Subcutaneous adipose tissue (tissue), 4 donors: ENCODE measurements around the gene PTPRN2. TPM values are rescaled to one million over a fixed set of nuclear protein-coding genes. Genes with fewer than 3 reads are reported as not detected.

Source experiments
- total RNA-seq, 4 donors: library from RNA; depleted of rRNA; stranded (reverse); fragments of >200 nt; gene quantifications; one replicate each; pipeline ENCODE4 v1.1.0, GENCODE V29; 2016
- TF ChIP-seq, protein P1 (sequence below): fragments of 450-650 bp; IDR thresholded peaks from one replicate; pipeline ENCODE4 v1.5.1; 2016; ENCODE audit warnings: low read depth, mild to moderate bottlenecking, control low read depth, antibody characterized with exemption, moderate library complexity

The PTPRN2 gene
- total RNA-seq, 4 donors from 2014 or later = 2.0 to 4.6 (median 3.7) TPM

DNA sequence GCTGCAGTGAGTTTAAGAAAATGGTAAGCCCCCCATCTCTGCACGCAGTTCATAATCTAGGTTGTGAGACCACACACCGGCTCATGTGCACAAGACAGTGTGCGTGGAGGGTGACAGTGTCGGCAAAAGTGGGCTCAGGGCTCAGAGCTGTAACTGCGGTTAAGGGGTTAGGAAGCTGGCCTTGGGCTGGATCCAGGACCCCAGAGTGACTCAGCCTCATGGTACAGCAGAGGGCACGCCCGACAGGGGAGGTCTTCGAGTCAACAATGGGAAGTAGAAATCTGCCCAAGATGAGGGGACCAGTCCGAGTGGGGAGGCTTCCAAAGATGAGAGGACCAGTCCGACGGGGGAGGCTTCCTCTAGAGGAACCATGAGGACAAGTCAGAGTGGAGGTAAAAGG is 813.1 kb downstream of the PTPRN2 start:
- TF ChIP-seq, protein P1, sequence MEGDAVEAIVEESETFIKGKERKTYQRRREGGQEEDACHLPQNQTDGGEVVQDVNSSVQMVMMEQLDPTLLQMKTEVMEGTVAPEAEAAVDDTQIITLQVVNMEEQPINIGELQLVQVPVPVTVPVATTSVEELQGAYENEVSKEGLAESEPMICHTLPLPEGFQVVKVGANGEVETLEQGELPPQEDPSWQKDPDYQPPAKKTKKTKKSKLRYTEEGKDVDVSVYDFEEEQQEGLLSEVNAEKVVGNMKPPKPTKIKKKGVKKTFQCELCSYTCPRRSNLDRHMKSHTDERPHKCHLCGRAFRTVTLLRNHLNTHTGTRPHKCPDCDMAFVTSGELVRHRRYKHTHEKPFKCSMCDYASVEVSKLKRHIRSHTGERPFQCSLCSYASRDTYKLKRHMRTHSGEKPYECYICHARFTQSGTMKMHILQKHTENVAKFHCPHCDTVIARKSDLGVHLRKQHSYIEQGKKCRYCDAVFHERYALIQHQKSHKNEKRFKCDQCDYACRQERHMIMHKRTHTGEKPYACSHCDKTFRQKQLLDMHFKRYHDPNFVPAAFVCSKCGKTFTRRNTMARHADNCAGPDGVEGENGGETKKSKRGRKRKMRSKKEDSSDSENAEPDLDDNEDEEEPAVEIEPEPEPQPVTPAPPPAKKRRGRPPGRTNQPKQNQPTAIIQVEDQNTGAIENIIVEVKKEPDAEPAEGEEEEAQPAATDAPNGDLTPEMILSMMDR = no peak

DNA sequence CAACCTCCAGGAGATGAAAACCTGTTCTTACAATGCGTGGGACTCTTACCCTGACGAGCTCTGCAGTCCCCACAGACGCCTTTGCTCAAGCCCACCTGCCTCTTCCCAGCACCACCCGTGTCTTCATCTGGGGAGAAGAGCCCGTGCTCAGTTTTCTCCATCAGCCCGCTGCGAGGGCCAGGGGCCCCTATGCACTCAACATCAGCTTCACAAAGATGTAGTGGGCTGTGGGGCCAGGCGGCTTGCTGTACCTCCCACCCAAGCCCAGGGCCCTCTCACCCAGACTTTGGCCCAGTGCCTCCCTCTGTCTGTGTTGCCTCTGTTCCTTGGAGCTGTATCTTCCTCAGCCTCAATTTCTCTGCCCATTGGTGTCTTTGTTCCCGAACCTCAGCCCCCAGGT is 814.3 kb downstream of the PTPRN2 start:
- TF ChIP-seq, protein P1 = no peak

GRCh38 chr7:157772486-157773130 is 815.0 kb downstream of the PTPRN2 start:
- TF ChIP-seq, protein P1 = no peak

- TF ChIP-seq, protein P1 = no peak
Measured at GRCh38 chr7:157771689-157772088, 815.9 kb downstream of the PTPRN2 start.

DNA sequence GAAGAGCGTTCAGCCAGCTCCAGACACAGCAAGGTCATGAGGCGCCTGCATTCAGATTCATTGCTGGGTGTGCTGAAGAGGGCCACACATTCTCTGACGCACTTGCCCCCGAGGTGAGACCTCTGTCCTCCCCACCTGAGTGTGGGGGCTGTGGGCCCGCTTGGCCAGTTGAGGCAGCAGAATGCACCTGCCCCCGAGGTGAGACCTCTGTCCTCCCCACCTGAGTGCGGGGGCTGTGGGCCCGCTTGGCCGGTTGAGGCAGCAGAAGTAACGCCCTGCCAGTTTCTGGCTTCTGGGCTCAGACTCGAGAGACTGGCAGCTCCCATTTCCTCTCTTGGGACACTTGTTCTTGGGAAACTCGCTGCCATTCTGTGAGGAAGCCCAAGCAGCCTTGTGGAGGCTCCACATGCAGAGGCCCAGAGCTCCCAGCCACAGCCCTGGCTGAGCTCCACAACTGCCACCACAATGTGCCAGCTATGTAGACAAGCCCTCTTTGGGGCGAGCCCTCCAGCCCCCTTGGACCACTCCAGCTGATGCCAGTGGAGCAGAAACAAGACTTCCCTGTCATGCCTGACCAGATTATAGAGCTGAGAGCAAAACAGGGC is 816.8 kb downstream of the PTPRN2 start:
- TF ChIP-seq, protein P1 = no peak

DNA sequence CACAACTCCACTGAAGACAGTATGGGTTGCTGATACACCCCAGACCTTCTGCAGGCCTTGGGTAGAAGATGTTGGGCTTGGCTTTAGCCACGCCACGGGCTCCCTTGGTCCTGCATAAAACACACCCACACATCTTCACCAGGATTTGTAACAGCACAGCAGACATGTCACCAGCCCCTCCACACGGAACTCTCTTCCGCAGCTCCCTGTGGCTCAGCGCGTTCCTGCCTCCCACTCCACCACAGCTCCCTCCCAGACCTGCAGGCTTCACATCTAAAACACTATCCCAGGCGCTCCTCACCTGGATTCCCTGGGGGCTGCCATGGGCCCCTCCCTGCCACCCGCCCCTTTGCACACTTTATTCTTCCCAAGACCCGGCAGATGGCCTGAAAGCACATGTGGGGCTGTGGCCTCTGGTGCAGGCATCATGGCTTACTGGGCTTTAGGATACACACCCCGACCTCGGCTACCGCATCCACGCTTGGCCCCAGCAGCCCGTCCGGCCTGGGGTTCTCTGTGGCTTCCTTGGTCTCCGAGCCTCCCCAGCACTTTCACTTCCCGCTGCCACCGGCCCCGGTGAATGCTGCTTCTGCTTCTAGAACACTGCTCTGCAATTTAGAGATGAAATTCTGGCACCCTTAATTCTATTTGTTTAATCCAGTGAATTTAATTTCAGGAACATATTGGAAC is 818.0 kb downstream of the PTPRN2 start:
- TF ChIP-seq, protein P1 = no peak

DNA sequence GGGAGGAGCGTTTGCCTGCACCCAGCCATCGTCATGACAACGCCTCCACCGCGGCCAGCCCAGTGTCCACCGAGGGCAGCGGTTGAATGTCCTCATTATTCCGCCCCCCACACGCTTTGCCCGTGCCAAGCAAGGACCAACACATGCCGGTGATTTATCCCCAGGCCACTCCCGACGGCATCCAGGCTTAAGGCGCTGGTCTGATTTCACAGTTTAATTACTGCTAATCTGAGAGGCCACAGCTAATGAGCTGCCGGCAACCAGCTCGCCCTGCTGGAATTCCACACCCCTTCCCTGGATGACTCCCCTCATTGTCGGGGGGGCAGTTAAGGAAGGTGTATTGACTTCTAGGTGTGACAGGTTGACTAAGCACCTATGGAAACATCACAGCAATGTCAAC is 818.5 kb downstream of the PTPRN2 start:
- TF ChIP-seq, protein P1 = no peak
